ENCODE data around the gene SIM1. TPM values are rescaled to one million over a fixed set of nuclear protein-coding genes. Genes with fewer than 3 reads are reported as not detected.

Gene SIM1
- polyA plus RNA-seq, 1 experiment: 32.9 TPM

- no peak for DNase-seq (ENCODE audit: low read depth)
- CTCF ChIA-PET: interaction anchor here (0.5 to 11.7 kb wide), 16 partner anchors 11 to 591 kb away, joined by 3 to 161 read pairs (median 4); no protein-coding TSS in a partner anchor
- TF ChIP-seq, protein P1, sequence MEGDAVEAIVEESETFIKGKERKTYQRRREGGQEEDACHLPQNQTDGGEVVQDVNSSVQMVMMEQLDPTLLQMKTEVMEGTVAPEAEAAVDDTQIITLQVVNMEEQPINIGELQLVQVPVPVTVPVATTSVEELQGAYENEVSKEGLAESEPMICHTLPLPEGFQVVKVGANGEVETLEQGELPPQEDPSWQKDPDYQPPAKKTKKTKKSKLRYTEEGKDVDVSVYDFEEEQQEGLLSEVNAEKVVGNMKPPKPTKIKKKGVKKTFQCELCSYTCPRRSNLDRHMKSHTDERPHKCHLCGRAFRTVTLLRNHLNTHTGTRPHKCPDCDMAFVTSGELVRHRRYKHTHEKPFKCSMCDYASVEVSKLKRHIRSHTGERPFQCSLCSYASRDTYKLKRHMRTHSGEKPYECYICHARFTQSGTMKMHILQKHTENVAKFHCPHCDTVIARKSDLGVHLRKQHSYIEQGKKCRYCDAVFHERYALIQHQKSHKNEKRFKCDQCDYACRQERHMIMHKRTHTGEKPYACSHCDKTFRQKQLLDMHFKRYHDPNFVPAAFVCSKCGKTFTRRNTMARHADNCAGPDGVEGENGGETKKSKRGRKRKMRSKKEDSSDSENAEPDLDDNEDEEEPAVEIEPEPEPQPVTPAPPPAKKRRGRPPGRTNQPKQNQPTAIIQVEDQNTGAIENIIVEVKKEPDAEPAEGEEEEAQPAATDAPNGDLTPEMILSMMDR (IDR thresholded peaks at IDR 0.05; ENCODE audit: insufficient read depth, low read depth, low read length): no peak
- Histone ChIP-seq H3K36me3 (ENCODE audit: control insufficient read depth, insufficient read depth, low read length) (peaks cover 10% of the 10 kb centered on the region), H3K4me3 (ENCODE audit: low read depth, low read length) (peak overlapping the region; percentile 74), H3K27me3 (ENCODE audit: control insufficient read depth, insufficient read depth, low read length) (no peaks in the 10 kb centered on the region)
- POLR2A ChIA-PET: interaction anchor here (1.3 kb wide), 1 partner anchor 282 kb away, joined by 7 read pairs; no protein-coding TSS in a partner anchor
Measured at GRCh38 chr6:100459592-100460184, 5.0 kb downstream of the SIM1 start.

- CTCF ChIA-PET: interaction anchor here (2.5 to 11.7 kb wide), 4 partner anchors 11 to 348 kb away, joined by 14 to 161 read pairs (median 33); no protein-coding TSS in a partner anchor
- TF ChIP-seq, protein P1 (IDR thresholded peaks at IDR 0.05; ENCODE audit: insufficient read depth, low read depth, low read length): no peak
- no peak for DNase-seq (ENCODE audit: low read depth)
Measured at GRCh38 chr6:100458841-100459591, 5.7 kb downstream of the SIM1 start.

DNA sequence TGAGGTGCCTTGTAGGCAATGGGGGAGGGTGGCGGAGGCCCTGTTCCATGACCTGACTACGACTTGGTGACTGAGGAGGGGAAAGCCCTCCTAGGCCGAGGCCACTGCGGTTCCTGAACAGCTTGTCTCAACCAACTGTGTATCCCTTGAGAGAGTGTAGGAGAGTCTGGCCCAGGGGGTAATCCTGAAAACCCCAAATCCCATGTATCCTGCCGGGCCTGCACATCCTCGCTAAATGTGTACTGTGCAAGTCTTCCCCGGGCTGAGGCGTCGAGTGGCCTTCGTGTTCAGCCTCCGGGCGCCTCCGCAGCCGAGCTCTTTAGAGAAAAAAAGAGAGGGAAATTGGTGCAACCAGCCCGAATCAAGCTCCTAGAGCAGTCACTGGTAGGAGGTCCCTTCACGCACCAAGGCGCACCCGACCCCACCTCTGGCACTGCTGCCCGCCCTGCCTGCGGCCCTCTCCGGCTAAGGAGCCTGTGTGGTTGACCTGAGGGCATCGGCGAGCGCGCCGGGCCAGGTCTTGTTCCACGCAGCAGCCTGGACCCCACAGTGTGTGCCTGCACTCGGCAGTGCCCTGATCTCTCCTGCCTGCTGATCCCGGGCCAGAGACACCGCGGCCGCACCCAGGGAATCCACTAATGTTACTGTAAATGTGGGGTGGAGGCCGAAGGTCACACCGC lies 7.3 kb downstream of the SIM1 start:
- no peak for DNase-seq (ENCODE audit: low read depth)
- peak overlapping the region; percentile 74 for H3K4me3 ChIP-seq (ENCODE audit: low read depth, low read length)
- peaks cover 7% of the 10 kb centered on the region for H3K36me3 ChIP-seq (ENCODE audit: control insufficient read depth, insufficient read depth, low read length)
- ChIA-PET CTCF (interaction anchor here (0.7 to 11.7 kb wide), 10 partner anchors 9 to 350 kb away, joined by 3 to 161 read pairs (median 4); no protein-coding TSS in a partner anchor), POLR2A (interaction anchor here (0.6 to 1.2 kb wide), 2 partner anchors 9 to 19 kb away, joined by 3 to 5 read pairs; no protein-coding TSS in a partner anchor)
- TF ChIP-seq, protein P1 (IDR thresholded peaks at IDR 0.05; ENCODE audit: insufficient read depth, low read depth, low read length): no peak
- no peaks in the 10 kb centered on the region for H3K27me3 ChIP-seq (ENCODE audit: control insufficient read depth, insufficient read depth, low read length)

More at GRCh38 chr6:100458841-100459591, 5.7 kb downstream of the SIM1 start:
- POLR2A ChIA-PET: no interaction called here
- peak overlapping the region; percentile 74 for H3K4me3 ChIP-seq (ENCODE audit: low read depth, low read length)
- no peaks in the 10 kb centered on the region for H3K27me3 ChIP-seq (ENCODE audit: control insufficient read depth, insufficient read depth, low read length)
- peaks cover 10% of the 10 kb centered on the region for H3K36me3 ChIP-seq (ENCODE audit: control insufficient read depth, insufficient read depth, low read length)

GRCh38 chr6:100456908-100457235 lies 7.8 kb downstream of the SIM1 start:
- TF ChIP-seq, protein P1 (IDR thresholded peaks at IDR 0.05; ENCODE audit: insufficient read depth, low read depth, low read length): no peak
- H3K4me3 ChIP-seq (ENCODE audit: low read depth, low read length): peak overlapping the region; percentile 74
- no peaks in the 10 kb centered on the region for H3K27me3 ChIP-seq (ENCODE audit: control insufficient read depth, insufficient read depth, low read length)
- ChIA-PET CTCF (interaction anchor here (0.7 to 11.7 kb wide), 10 partner anchors 9 to 349 kb away, joined by 3 to 161 read pairs (median 4); no protein-coding TSS in a partner anchor), POLR2A (interaction anchor here (0.6 to 2.0 kb wide), 5 partner anchors 8 to 280 kb away, joined by 3 to 9 read pairs (median 4); partner anchors contain the start of gene SIM1)
- peaks cover 7% of the 10 kb centered on the region for H3K36me3 ChIP-seq (ENCODE audit: control insufficient read depth, insufficient read depth, low read length)
- DNase-seq (ENCODE audit: low read depth): no peak

Measured in BJ (cell line).